HG03558 (cell line): ENCODE data around the gene TNPO1.
"Not testable (repeated sequence)": the region's sequence is repeated elsewhere in the genome, so short reads cannot be mapped to it uniquely, and the experiment has no call there.

Source experiments
- ATAC-seq: cut with Tn5 transposase; IDR thresholded peaks from one replicate; pipeline ENCODE4 v1.9.1; 2021; ENCODE audit warnings: moderate number of reproducible peaks; ENCODE audit not compliant: unreplicated experiment; ENCODE audit errors: extremely low read depth

Gene TNPO1

GRCh38 chr5:72921886-72922285 is 105.4 kb downstream of the TNPO1 start:
- no peak for ATAC-seq

GRCh38 chr5:72922422-72922821 is 106.0 kb downstream of the TNPO1 start:
- ATAC-seq = no peak

GRCh38 chr5:72925336-72926010 is 109.0 kb downstream of the TNPO1 start:
- no peak for ATAC-seq

- not testable (repeated sequence) for ATAC-seq
Measured at GRCh38 chr5:72932686-72933085, 116.2 kb downstream of the TNPO1 start.

- not testable (repeated sequence) for ATAC-seq
Measured at GRCh38 chr5:72934953-72935725, 118.7 kb downstream of the TNPO1 start.

- no peak for ATAC-seq
Measured at GRCh38 chr5:72936893-72937292, 120.4 kb downstream of the TNPO1 start.

GRCh38 chr5:72937517-72938061 is 121.1 kb downstream of the TNPO1 start:
- ATAC-seq = no peak

GRCh38 chr5:72938206-72938605 is 121.7 kb downstream of the TNPO1 start:
- ATAC-seq = no peak

- no peak for ATAC-seq
Measured at GRCh38 chr5:72940082-72940481, 123.6 kb downstream of the TNPO1 start.

- no peak for ATAC-seq
Measured at GRCh38 chr5:72943307-72943706, 126.8 kb downstream of the TNPO1 start.

GRCh38 chr5:72947498-72947897 is 131.0 kb downstream of the TNPO1 start:
- no peak for ATAC-seq

GRCh38 chr5:72949481-72949880 is 133.0 kb downstream of the TNPO1 start:
- no peak for ATAC-seq

- no peak for ATAC-seq
Measured at GRCh38 chr5:72951671-72952468, 135.4 kb downstream of the TNPO1 start.

- no peak for ATAC-seq
Measured at GRCh38 chr5:72954389-72954788, 137.9 kb downstream of the TNPO1 start.

- no peak for ATAC-seq
Measured at GRCh38 chr5:72955143-72955767, 138.8 kb downstream of the TNPO1 start.

- ATAC-seq = peak; percentile 39
Measured at GRCh38 chr5:72955768-72956323, 139.4 kb downstream of the TNPO1 start, which contains the start of gene FCHO2. TSS of gene FCHO2 (plus strand) at chr5:72956041. CDS start at chr5:72956097, 56 bp downstream.

GRCh38 chr5:72956324-72957140 is 140.1 kb downstream of the TNPO1 start:
- peak; percentile 22 for ATAC-seq

- ATAC-seq = no peak
Measured at GRCh38 chr5:72957337-72957736, 140.9 kb downstream of the TNPO1 start.

- no peak for ATAC-seq
Measured at GRCh38 chr5:72959257-72959656, 142.8 kb downstream of the TNPO1 start.
